H1 (cell line): ENCODE results near the gene MXRA7. TPM values are rescaled to one million over a fixed set of nuclear protein-coding genes. Genes with fewer than 3 reads are reported as not detected.

ENCODE experiments used
- CTCF ChIA-PET: fragments of 300-600 bp; sonication (Branson Sonifier 250); formaldehyde crosslinking; loops from one replicate; lab custom pipeline; 2021; ENCODE audit not compliant: partially characterized antibody; lab: Charles Lee
- POLR2A ChIA-PET: fragments of 300-600 bp; sonication (Branson Sonifier 250); formaldehyde crosslinking; loops from one replicate; lab custom pipeline; 2021; ENCODE audit warnings: inconsistent platforms; ENCODE audit not compliant: partially characterized antibody; lab: Charles Lee
- DNase-seq, 2 experiments: peaks; one replicate each; pipeline versions ENCODE4 v3.0.0 to v3.0.0-alpha.2; 2010 to 2022; ENCODE audit warnings: low spot score in 2 of 2, low read depth in 1 of 2, mixed read lengths in 1 of 2
- FAIRE-seq: peaks from 2 replicates; lab custom pipeline; 2011; peaks lifted over from hg19 to GRCh38; lab: Jason Lieb, UNC
- H2AFZ ChIP-seq: 2 replicates; pipeline ENCODE4 v1.8.1; 2012; ENCODE audit warnings: low read length, inconsistent platforms
- H2AK5ac ChIP-seq: 2 replicates; pipeline ENCODE4 v1.6.1; 2013; ENCODE audit warnings: low read depth, low read length
- H2BK120ac ChIP-seq: replicated peaks from 2 replicates; pipeline ENCODE3; 2013; ENCODE audit warnings: low read depth, low read length, inconsistent platforms
- H2BK12ac ChIP-seq: 2 replicates; pipeline ENCODE4 v1.6.1; 2013; ENCODE audit warnings: low read depth, low read length
- H2BK15ac ChIP-seq: 2 replicates; pipeline ENCODE4 v1.6.1; 2013; ENCODE audit warnings: low read length
- H2BK20ac ChIP-seq: 2 replicates; pipeline ENCODE4 v1.6.1; 2013; ENCODE audit warnings: low read length
- H2BK5ac ChIP-seq: 2 replicates; pipeline ENCODE4 v1.6.1; 2013; ENCODE audit warnings: low read depth, low read length
- H3K14ac ChIP-seq: 2 replicates; pipeline ENCODE4 v1.6.1; 2013; ENCODE audit warnings: inconsistent platforms; ENCODE audit not compliant: insufficient read length
- H3K18ac ChIP-seq: 2 replicates; pipeline ENCODE4 v1.6.1; 2013; ENCODE audit warnings: low read length; ENCODE audit errors: extremely low read depth
- H3K23ac ChIP-seq: 2 replicates; pipeline ENCODE4 v1.6.1; 2013; ENCODE audit warnings: inconsistent platforms; ENCODE audit not compliant: insufficient read length
- H3K23me2 ChIP-seq: 2 replicates; pipeline ENCODE4 v1.6.1; 2013; ENCODE audit warnings: low read depth, low read length
- H3K27ac ChIP-seq: 2 replicates; pipeline ENCODE4 v1.6.1; 2011; ENCODE audit warnings: low read depth, low read length, inconsistent platforms
- H3K27me3 ChIP-seq, 4 experiments: replicated peaks in 1 of 4; 1 replicate in 1 of 4; 2 replicates in 3 of 4; pipeline versions ENCODE4 v1.6.1 to v1.8.1; 2011 to 2013; ENCODE audit warnings: low read length in 3 of 4, mild to moderate bottlenecking in 3 of 4, inconsistent platforms in 2 of 4, mixed read lengths in 2 of 4, moderate library complexity in 1 of 4; ENCODE audit not compliant: control insufficient read depth in 3 of 4, insufficient read depth in 3 of 4; ENCODE audit errors: extremely low read depth in 1 of 4
- H3K36me3 ChIP-seq, 4 experiments: 2 replicates each; pipeline versions ENCODE4 v1.6.1 to v1.8.1; 2011 to 2013; ENCODE audit warnings: mild to moderate bottlenecking in 4 of 4, low read length in 3 of 4, moderate library complexity in 2 of 4, control low read depth in 1 of 4, inconsistent platforms in 1 of 4; ENCODE audit not compliant: insufficient read depth in 4 of 4, control insufficient read depth in 2 of 4
- H3K4ac ChIP-seq: replicated peaks from 2 replicates; pipeline ENCODE3; 2013; ENCODE audit warnings: low read length, low read depth, mixed read lengths, inconsistent platforms; ENCODE audit not compliant: insufficient read length
- H3K4me1 ChIP-seq, 4 experiments: replicated peaks in 1 of 4; 1 replicate in 1 of 4; 2 replicates in 3 of 4; pipeline versions ENCODE4 v1.6.1 to v1.8.1; 2011 to 2013; ENCODE audit warnings: low read length in 3 of 4, inconsistent platforms in 2 of 4, mixed read lengths in 1 of 4; ENCODE audit not compliant: insufficient read depth in 4 of 4, control insufficient read depth in 3 of 4
- H3K4me2 ChIP-seq, 2 experiments: 2 replicates each; pipeline versions ENCODE4 v1.6.1 to v1.8.1; 2011 to 2013; ENCODE audit warnings: low read depth in 2 of 2, low read length in 2 of 2, control low read depth in 1 of 2, inconsistent platforms in 1 of 2, mild to moderate bottlenecking in 1 of 2; ENCODE audit not compliant: insufficient read depth in 1 of 2
- H3K4me3 ChIP-seq, 4 experiments: fragments of 200-600, 300-600 bp in 1 of 4; sonication (generic), shearing (Covaris generic), sonication (Bioruptor Twin) in 1 of 4; 2 replicates each; pipeline versions ENCODE4 v1.5.1 to v1.8.1; 2011 to 2016; ENCODE audit warnings: low read length in 4 of 4, low read depth in 3 of 4, control low read depth in 2 of 4, inconsistent platforms in 2 of 4, mild to moderate bottlenecking in 2 of 4, mixed read lengths in 1 of 4, moderate library complexity in 1 of 4; ENCODE audit not compliant: insufficient read depth in 2 of 4; ENCODE audit errors: extremely low read depth in 1 of 4
- H3K56ac ChIP-seq: replicated peaks from 2 replicates; pipeline ENCODE3; 2013; ENCODE audit warnings: low read depth, mild to moderate bottlenecking, mixed read lengths, low read length, inconsistent platforms; ENCODE audit not compliant: insufficient read length
- H3K79me1 ChIP-seq: 2 replicates; pipeline ENCODE4 v1.6.1; 2013; ENCODE audit warnings: low read depth, low read length, control low read depth
- H3K79me2 ChIP-seq, 2 experiments: 2 replicates each; pipeline versions ENCODE4 v1.6.1 to v1.8.1; 2012 to 2013; ENCODE audit warnings: low read length in 2 of 2, mild to moderate bottlenecking in 2 of 2, inconsistent platforms in 1 of 2; ENCODE audit not compliant: insufficient read depth in 2 of 2, control insufficient read depth in 1 of 2
- H3K9ac ChIP-seq, 4 experiments: replicated peaks in 1 of 4; 1 replicate in 1 of 4; 2 replicates in 3 of 4; pipeline versions ENCODE4 v1.6.1 to v1.8.1; 2011 to 2013; ENCODE audit warnings: low read depth in 3 of 4, low read length in 3 of 4, control low read depth in 2 of 4, mild to moderate bottlenecking in 2 of 4, moderate library complexity in 2 of 4, inconsistent platforms in 1 of 4; ENCODE audit errors: extremely low read depth in 1 of 4
- H3K9me3 ChIP-seq, 2 experiments: 2 replicates each; pipeline versions ENCODE4 v1.6.1 to v1.8.1; 2012 to 2013; ENCODE audit warnings: mild to moderate bottlenecking in 2 of 2, moderate library complexity in 2 of 2, control low read depth in 1 of 2, inconsistent platforms in 1 of 2, low read depth in 1 of 2, low read length in 1 of 2, mixed read lengths in 1 of 2; ENCODE audit not compliant: insufficient read depth in 2 of 2
- H4K20me1 ChIP-seq, 2 experiments: replicated peaks in 1 of 2; 2 replicates each; pipeline versions ENCODE3 to v1.8.1; 2011 to 2013; ENCODE audit warnings: inconsistent platforms in 2 of 2, low read length in 2 of 2, mild to moderate bottlenecking in 1 of 2; ENCODE audit not compliant: insufficient read depth in 2 of 2, control insufficient read depth in 1 of 2
- H4K5ac ChIP-seq: 2 replicates; pipeline ENCODE4 v1.6.1; 2013; ENCODE audit warnings: low read length, low read depth, mixed read lengths, inconsistent platforms; ENCODE audit not compliant: insufficient read length
- H4K8ac ChIP-seq: 2 replicates; pipeline ENCODE4 v1.8.0; 2013; ENCODE audit warnings: mild to moderate bottlenecking, moderate library complexity, low read length, inconsistent platforms; ENCODE audit not compliant: insufficient read depth; ENCODE audit errors: extremely low read depth
- H4K91ac ChIP-seq: replicated peaks from 2 replicates; pipeline ENCODE3; 2013; ENCODE audit warnings: low read length, mixed read lengths, inconsistent platforms; ENCODE audit not compliant: insufficient read length
- ASH2L ChIP-seq: fragments of 200-600, 300-600 bp; sonication (generic); IDR thresholded peaks from one replicate; pipeline ENCODE4 v1.7.1; 2017; ENCODE audit warnings: low read length
- FOSL1 ChIP-seq: IDR thresholded peaks from 2 replicates; pipeline ENCODE4 v1.6.1; 2011; ENCODE audit warnings: mild to moderate bottlenecking, low read depth, low read length, moderate library complexity; ENCODE audit not compliant: insufficient read depth
- HDAC2 ChIP-seq, 2 experiments: fragments of 300-600 bp in 1 of 2; sonication (generic) in 1 of 2; IDR thresholded peaks; 2 replicates each; pipeline ENCODE4 v1.6.1; 2011 to 2012; ENCODE audit warnings: low read depth in 2 of 2, low read length in 2 of 2, mild to moderate bottlenecking in 2 of 2, moderate library complexity in 2 of 2, borderline replicate concordance in 1 of 2, inconsistent platforms in 1 of 2
- JUN ChIP-seq: IDR thresholded peaks from 2 replicates; pipeline ENCODE4 v1.6.1; 2011; ENCODE audit warnings: low read depth, mild to moderate bottlenecking, improper control_type of control experiment, low read length
- KDM5A ChIP-seq: fragments of 200-600 bp; IDR thresholded peaks from 2 replicates; pipeline ENCODE4 v1.7.1; 2012; ENCODE audit warnings: mild to moderate bottlenecking, low read length, inconsistent platforms, mixed read lengths
- POLR2AphosphoS5 ChIP-seq: IDR thresholded peaks from 2 replicates; pipeline ENCODE4 v1.6.1; 2011; ENCODE audit warnings: low read depth, low read length
- RBBP5 ChIP-seq: IDR thresholded peaks from 2 replicates; pipeline ENCODE4 v1.7.1; 2012; ENCODE audit warnings: low read depth, mild to moderate bottlenecking, inconsistent platforms, low read length, moderate library complexity, borderline replicate concordance
- SP2 ChIP-seq: IDR thresholded peaks from 2 replicates; pipeline ENCODE4 v1.6.1; 2012; ENCODE audit warnings: mild to moderate bottlenecking, low read length, inconsistent platforms
- TBP ChIP-seq: IDR thresholded peaks from 2 replicates; pipeline ENCODE4 v1.6.1; 2011; ENCODE audit warnings: low read depth, low read length, improper control_type of control experiment
- TCF12 ChIP-seq: IDR thresholded peaks from 2 replicates; pipeline ENCODE4 v1.6.1; 2011; ENCODE audit warnings: low read depth, mild to moderate bottlenecking, low read length
- TEAD4 ChIP-seq: IDR thresholded peaks from 2 replicates; pipeline ENCODE4 v1.6.1; 2012; ENCODE audit warnings: low read depth, low read length, inconsistent platforms, mixed read lengths
- WGBS, 2 experiments: shearing (Covaris generic) in 1 of 2; methylation state at CpG; one replicate each; pipeline versions ENCODE4 v1.1.6 to v1.1.7; 2013 to 2015; ENCODE audit warnings: low lambda C conversion rate in 2 of 2, mixed read lengths in 2 of 2, inconsistent platforms in 1 of 2, low coverage in 1 of 2, missing lambda C conversion rate in 1 of 2; ENCODE audit not compliant: insufficient replicate concordance in 2 of 2, insufficient coverage in 1 of 2, insufficient read length in 1 of 2; ENCODE audit errors: extremely low coverage in 1 of 2, missing lambda C conversion rate in 1 of 2; 5-methylcytosine and 5-hydroxymethylcytosine counted together
- polyA plus RNA-seq, 7 experiments: library from polyadenylated mRNA; depleted of rRNA in 3 of 7; stranded (reverse) in 5 of 7; unstranded in 2 of 7; fragments of >200 nt in 5 of 7; fragments of 200-250 nt in 2 of 7; gene quantifications; 1 replicate in 5 of 7; 2 replicates in 1 of 7; 4 replicates in 1 of 7; pipeline versions ENCODE4 v1.2.1 to v1.2.3, GENCODE V29; 2011 to 2013; ENCODE audit warnings: missing spikeins in 2 of 7, mixed read lengths in 2 of 7
- total RNA-seq: library from RNA; stranded (reverse); fragmentation: NEBNext Ultra II Directional; extraction: Animal tissue kit (Norgen Biotek cat#: 25700); gene quantifications from 2 replicates; pipeline ENCODE4 v1.2.1, GENCODE V29; 2021
- TF ChIP-seq, protein P1 (sequence below), 3 experiments: IDR thresholded peaks; 1 replicate in 2 of 3; 2 replicates in 1 of 3; pipeline versions ENCODE4 v1.5.1 to v1.6.1; 2011; ENCODE audit warnings: low read length in 3 of 3, mild to moderate bottlenecking in 3 of 3, inconsistent platforms in 2 of 3, low read depth in 1 of 3, moderate library complexity in 1 of 3; ENCODE audit not compliant: insufficient read depth in 1 of 3; ENCODE audit errors: control extremely low read depth in 1 of 3

Gene MXRA7
- total and polyA plus RNA-seq, 2 of the 8 experiments (the other 6 are each of a cell fraction or from before 2014, with no cell fraction given), result 17.8 to 26.6 TPM

DNA sequence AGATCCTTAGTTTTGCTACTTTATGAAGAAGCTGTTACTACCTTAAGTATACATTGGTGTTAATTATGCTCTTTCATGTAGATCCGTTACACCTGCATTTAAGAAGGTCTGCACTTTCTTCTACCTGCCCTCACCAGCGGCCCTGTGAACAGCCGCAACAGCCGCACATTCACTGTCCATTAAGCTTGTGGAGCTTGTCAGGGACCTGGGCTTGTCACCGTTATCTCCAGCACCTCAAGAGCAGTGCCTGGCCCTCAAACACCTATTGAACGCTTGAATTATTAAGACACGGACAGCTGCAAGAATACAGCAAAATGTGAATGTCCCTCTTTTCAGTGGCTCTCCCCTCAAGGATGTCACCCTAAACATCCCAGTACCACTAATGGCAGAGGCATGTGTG, 3.0 kb upstream of the MXRA7 start:
- H3K36me3 ChIP-seq, result peaks cover 0 to 24% (median 14%) of the 10 kb centered on the region in 4 experiments; a peak in 5 of 8 replicates
- no peak overlapping the region for H3K4ac ChIP-seq
- no peak overlapping the region for H2BK12ac ChIP-seq
- H3K4me1 ChIP-seq, result peaks cover 4 to 18% (median 15%) of the 10 kb centered on the region in 4 experiments
- no peak overlapping the region for H3K14ac ChIP-seq
- no peak overlapping the region for H3K4me2 ChIP-seq
- H2AK5ac ChIP-seq, result no peak overlapping the region
- H3K27ac ChIP-seq, result no peak overlapping the region
- FAIRE-seq, result no peak
- H2BK15ac ChIP-seq, result no peak overlapping the region
- no peak overlapping the region for H2BK120ac ChIP-seq
- H3K23me2 ChIP-seq, result peaks cover 11% of the 10 kb centered on the region; the same call in 1 of the 2 replicates
- peaks cover 2 to 15% (median 14%) of the 10 kb centered on the region in 4 experiments for H3K27me3 ChIP-seq
- no peak overlapping the region for H3K56ac ChIP-seq
- H4K20me1 ChIP-seq, result peaks cover 0 to 5% of the 10 kb centered on the region in 2 experiments
- WGBS, 2 experiments, result 94% methylated on average over 7 of the region's 7 CpGs; no CpG with 5 or more reads in 1 of the 2 experiments
- no peak for DNase-seq
- H2BK5ac ChIP-seq, result no peak overlapping the region
- no peak overlapping the region for H3K18ac ChIP-seq
- no peak overlapping the region for H4K5ac ChIP-seq
- no peak overlapping the region for H3K9ac ChIP-seq
- no peak overlapping the region for H4K91ac ChIP-seq
- no peaks in the 10 kb centered on the region for H3K9me3 ChIP-seq
- no peak overlapping the region for H4K8ac ChIP-seq
- no peaks in the 10 kb centered on the region for H3K79me2 ChIP-seq
- no peak overlapping the region for H2AFZ ChIP-seq
- CTCF ChIA-PET, result interaction anchor here (0.7 to 10.2 kb wide), 32 partner anchors 8 to 400 kb away, joined by 3 to 155 read pairs (median 4); partner anchors contain the start of gene AANAT
- peaks cover under 1% of the 10 kb centered on the region; the same call in 1 of the 2 replicates for H3K79me1 ChIP-seq
- POLR2A ChIA-PET, result interaction anchor here (0.9 to 1.5 kb wide), 5 partner anchors 14 to 156 kb away, joined by 4 to 7 read pairs (median 5); partner anchors contain the start of gene SRSF2
- no peak overlapping the region for H3K23ac ChIP-seq
- H2BK20ac ChIP-seq, result no peak overlapping the region
- H3K4me3 ChIP-seq, result no peak overlapping the region
- TF ChIP-seq RBBP5 (no peak), SP2 (no peak), JUN (no peak), TBP (no peak), KDM5A (no peak), ASH2L (no peak), POLR2AphosphoS5 (no peak), HDAC2 (IDR thresholded peaks at IDR 0.05; ENCODE audit: borderline replicate concordance in 1 of 2, low read depth in 2 of 2, low read length in 2 of 2) (no peak), FOSL1 (no peak), TEAD4 (no peak), TCF12 (no peak)
- TF ChIP-seq, protein P1, sequence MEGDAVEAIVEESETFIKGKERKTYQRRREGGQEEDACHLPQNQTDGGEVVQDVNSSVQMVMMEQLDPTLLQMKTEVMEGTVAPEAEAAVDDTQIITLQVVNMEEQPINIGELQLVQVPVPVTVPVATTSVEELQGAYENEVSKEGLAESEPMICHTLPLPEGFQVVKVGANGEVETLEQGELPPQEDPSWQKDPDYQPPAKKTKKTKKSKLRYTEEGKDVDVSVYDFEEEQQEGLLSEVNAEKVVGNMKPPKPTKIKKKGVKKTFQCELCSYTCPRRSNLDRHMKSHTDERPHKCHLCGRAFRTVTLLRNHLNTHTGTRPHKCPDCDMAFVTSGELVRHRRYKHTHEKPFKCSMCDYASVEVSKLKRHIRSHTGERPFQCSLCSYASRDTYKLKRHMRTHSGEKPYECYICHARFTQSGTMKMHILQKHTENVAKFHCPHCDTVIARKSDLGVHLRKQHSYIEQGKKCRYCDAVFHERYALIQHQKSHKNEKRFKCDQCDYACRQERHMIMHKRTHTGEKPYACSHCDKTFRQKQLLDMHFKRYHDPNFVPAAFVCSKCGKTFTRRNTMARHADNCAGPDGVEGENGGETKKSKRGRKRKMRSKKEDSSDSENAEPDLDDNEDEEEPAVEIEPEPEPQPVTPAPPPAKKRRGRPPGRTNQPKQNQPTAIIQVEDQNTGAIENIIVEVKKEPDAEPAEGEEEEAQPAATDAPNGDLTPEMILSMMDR (IDR thresholded peaks at IDR 0.05; ENCODE audit: control extremely low read depth in 1 of 3, insufficient read depth in 1 of 3, low read depth in 1 of 3, low read length in 3 of 3), result no peak
